Measurements from ENCODE around the gene SIRT2. TPM values are rescaled to one million over a fixed set of nuclear protein-coding genes. Genes with fewer than 3 reads are reported as not detected.
A peak's percentile ranks its signal among the peaks of the same experiment; 100 is the strongest.

SIRT2 gene
- total and polyA plus RNA-seq, 2 donors (not counting 1 experiment from before 2014, with no cell fraction given), result 42.4 to 65.9 TPM

DNA sequence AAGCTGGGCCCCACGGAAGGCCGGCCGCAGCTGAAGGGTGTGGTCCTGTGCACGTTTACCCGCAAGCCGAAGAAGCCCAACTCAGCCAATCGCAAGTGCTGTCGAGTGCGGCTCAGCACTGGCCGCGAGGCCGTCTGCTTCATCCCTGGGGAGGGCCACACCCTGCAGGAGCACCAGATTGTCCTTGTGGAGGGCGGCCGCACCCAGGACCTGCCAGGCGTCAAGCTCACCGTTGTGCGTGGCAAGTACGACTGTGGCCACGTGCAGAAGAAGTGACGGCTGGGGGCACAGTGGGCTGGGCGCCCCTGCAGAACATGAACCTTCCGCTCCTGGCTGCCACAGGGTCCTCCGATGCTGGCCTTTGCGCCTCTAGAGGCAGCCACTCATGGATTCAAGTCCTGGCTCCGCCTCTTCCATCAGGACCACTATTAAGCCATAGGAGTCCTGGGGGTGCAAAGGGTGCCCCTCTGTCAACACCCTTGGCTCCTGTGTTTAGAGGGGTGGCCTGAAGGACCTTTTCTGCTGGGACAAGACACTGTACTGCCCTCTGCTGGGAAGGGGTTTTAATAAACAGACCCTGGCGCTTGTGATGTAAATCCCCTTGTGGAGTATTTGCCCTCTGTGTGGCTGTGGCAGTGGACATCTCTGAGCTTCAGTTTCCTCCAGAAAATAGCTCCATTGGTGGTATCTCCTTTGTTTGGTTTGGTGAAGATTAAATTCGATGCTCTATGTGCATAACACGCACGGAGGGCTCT lies 33.2 kb upstream of the SIRT2 start:
- ATAC-seq (ENCODE audit: low read depth) (no peak), DNase-seq (peak; percentile 66)
- H3K4me1 Mint-ChIP-seq, result peaks cover 26% of the 10 kb centered on the region
- H3K27ac Mint-ChIP-seq, result peak overlapping the region; percentile 71
- Histone ChIP-seq H3K36me3 (replicated peaks in 1 of 2; ENCODE audit: control extremely low read depth in 1 of 2, control insufficient read depth in 1 of 2, extremely low read depth in 1 of 2, insufficient read depth in 2 of 2, low read length in 1 of 2) (peaks cover 0 to 18% of the 10 kb centered on the region in 2 experiments), H2AFZ (ENCODE audit: insufficient read depth, low read depth, low read length, poor library complexity, severe bottlenecking) (no peak overlapping the region), H3K9ac (ENCODE audit: low read length) (no peak overlapping the region), H4K20me1 (ENCODE audit: control insufficient read depth, insufficient read depth, low read length, poor library complexity, severe bottlenecking) (peaks cover 5% of the 10 kb centered on the region), H3K79me2 (ENCODE audit: control insufficient read depth, insufficient read depth, low read length) (peaks cover 26% of the 10 kb centered on the region), H3K27me3 (replicated peaks in 1 of 4; ENCODE audit: control extremely low read depth in 1 of 4, control insufficient read depth in 3 of 4, insufficient read depth in 4 of 4, low read length in 3 of 4) (no peaks in the 10 kb centered on the region), H3K9me3 (ENCODE audit: control extremely low read depth in 1 of 3, control insufficient read depth in 2 of 3, insufficient read depth in 1 of 3, low read length in 2 of 3) (peaks cover 0 to 11% (median 0%) of the 10 kb centered on the region in 3 donors), H3K4me2 (replicated peaks; ENCODE audit: low read depth, low read length, poor library complexity, severe bottlenecking) (no peak overlapping the region), H3K4me1 (ENCODE audit: control insufficient read depth in 2 of 2, insufficient read depth in 2 of 2, low read length in 2 of 2) (peaks cover 19 to 28% of the 10 kb centered on the region in 2 donors), H3K27ac (ENCODE audit: low read length in 2 of 2) (no peak overlapping the region), H3K4me3 (ENCODE audit: control extremely low read depth in 1 of 5, extremely low read depth in 1 of 5, insufficient read depth in 1 of 5, low read depth in 2 of 5, low read length in 4 of 5) (no peak overlapping the region)
- ChIA-PET CTCF (interaction anchor here (0.6 to 5.6 kb wide), 17 partner anchors 13 to 688 kb away, joined by 3 to 55 read pairs (median 4); partner anchors contain the start of genes FAM98C, MAP4K1 and PSMD8), POLR2A (interaction anchor here (0.7 kb wide), 1 partner anchor 506 kb away, joined by 3 read pairs; no protein-coding TSS in a partner anchor)
- H3K27me3 Mint-ChIP-seq, result no peaks in the 10 kb centered on the region
- H3K9me3 Mint-ChIP-seq (ENCODE audit: insufficient read depth), result peaks cover 9% of the 10 kb centered on the region
- WGBS (ENCODE audit: insufficient coverage), result 92% methylated on average over 28 of the region's 29 CpGs
- peak overlapping the region; percentile 37 for H3K4me3 Mint-ChIP-seq
- TF ChIP-seq, protein P1, sequence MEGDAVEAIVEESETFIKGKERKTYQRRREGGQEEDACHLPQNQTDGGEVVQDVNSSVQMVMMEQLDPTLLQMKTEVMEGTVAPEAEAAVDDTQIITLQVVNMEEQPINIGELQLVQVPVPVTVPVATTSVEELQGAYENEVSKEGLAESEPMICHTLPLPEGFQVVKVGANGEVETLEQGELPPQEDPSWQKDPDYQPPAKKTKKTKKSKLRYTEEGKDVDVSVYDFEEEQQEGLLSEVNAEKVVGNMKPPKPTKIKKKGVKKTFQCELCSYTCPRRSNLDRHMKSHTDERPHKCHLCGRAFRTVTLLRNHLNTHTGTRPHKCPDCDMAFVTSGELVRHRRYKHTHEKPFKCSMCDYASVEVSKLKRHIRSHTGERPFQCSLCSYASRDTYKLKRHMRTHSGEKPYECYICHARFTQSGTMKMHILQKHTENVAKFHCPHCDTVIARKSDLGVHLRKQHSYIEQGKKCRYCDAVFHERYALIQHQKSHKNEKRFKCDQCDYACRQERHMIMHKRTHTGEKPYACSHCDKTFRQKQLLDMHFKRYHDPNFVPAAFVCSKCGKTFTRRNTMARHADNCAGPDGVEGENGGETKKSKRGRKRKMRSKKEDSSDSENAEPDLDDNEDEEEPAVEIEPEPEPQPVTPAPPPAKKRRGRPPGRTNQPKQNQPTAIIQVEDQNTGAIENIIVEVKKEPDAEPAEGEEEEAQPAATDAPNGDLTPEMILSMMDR (IDR thresholded peaks at IDR 0.05), result peak; percentile 47
- no peak for TF ChIP-seq EZH2 (IDR thresholded peaks at IDR 0.05; ENCODE audit: borderline replicate concordance, insufficient read depth, low read depth, low read length, poor library complexity, severe bottlenecking)
- intact Hi-C loops (cut with micrococcal nuclease), result no loop called here

DNA sequence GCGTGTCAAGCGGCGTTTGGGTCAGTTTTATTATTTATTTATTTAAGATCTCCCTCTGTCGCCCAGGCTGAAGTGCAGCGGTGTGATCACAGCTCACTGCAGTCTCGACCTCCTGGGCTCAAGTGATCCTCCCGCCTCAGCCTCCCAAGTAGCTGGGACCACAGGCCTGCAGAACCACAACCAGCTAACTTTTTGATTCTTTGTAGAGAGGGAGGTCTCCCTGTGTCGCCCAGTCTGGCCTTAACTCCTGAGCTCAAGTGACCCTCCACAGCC lies 32.0 kb upstream of the SIRT2 start:
- DNase-seq (no peak), ATAC-seq (ENCODE audit: low read depth) (no peak)
- CTCF ChIA-PET, result interaction anchor here (0.7 to 5.6 kb wide), 15 partner anchors 31 to 2000 kb away, joined by 3 to 55 read pairs (median 15); partner anchors contain the start of genes ACTN4, CATSPERG, FAM98C and MAP4K1
- peaks cover 9% of the 10 kb centered on the region for H3K9me3 Mint-ChIP-seq (ENCODE audit: insufficient read depth)
- Histone ChIP-seq H3K4me3 (ENCODE audit: control extremely low read depth in 1 of 5, extremely low read depth in 1 of 5, insufficient read depth in 1 of 5, low read depth in 2 of 5, low read length in 4 of 5) (peak overlapping the region; percentile 79 to 93 (median 91)), H3K9ac (ENCODE audit: low read length) (peak overlapping the region; percentile 93), H2AFZ (ENCODE audit: insufficient read depth, low read depth, low read length, poor library complexity, severe bottlenecking) (peak overlapping the region; percentile 81), H3K27me3 (replicated peaks in 1 of 4; ENCODE audit: control extremely low read depth in 1 of 4, control insufficient read depth in 3 of 4, insufficient read depth in 4 of 4, low read length in 3 of 4) (no peaks in the 10 kb centered on the region), H3K27ac (ENCODE audit: low read length in 2 of 2) (peak overlapping the region; percentile 84 to 91), H3K4me1 (ENCODE audit: control insufficient read depth in 2 of 2, insufficient read depth in 2 of 2, low read length in 2 of 2) (peaks cover 19 to 28% of the 10 kb centered on the region in 2 donors), H3K4me2 (replicated peaks; ENCODE audit: low read depth, low read length, poor library complexity, severe bottlenecking) (peak overlapping the region; percentile 97), H3K9me3 (ENCODE audit: control extremely low read depth in 1 of 3, control insufficient read depth in 2 of 3, insufficient read depth in 1 of 3, low read length in 2 of 3) (peaks cover 0 to 11% (median 0%) of the 10 kb centered on the region in 3 donors), H3K79me2 (ENCODE audit: control insufficient read depth, insufficient read depth, low read length) (peaks cover 26% of the 10 kb centered on the region), H3K36me3 (replicated peaks in 1 of 2; ENCODE audit: control extremely low read depth in 1 of 2, control insufficient read depth in 1 of 2, extremely low read depth in 1 of 2, insufficient read depth in 2 of 2, low read length in 1 of 2) (peaks cover 0 to 18% of the 10 kb centered on the region in 2 experiments), H4K20me1 (ENCODE audit: control insufficient read depth, insufficient read depth, low read length, poor library complexity, severe bottlenecking) (peaks cover 5% of the 10 kb centered on the region)
- WGBS (ENCODE audit: insufficient coverage), result 100% methylated on average over 2 of the region's 8 CpGs
- peak overlapping the region; percentile 99 for H3K4me3 Mint-ChIP-seq
- H3K27me3 Mint-ChIP-seq, result no peaks in the 10 kb centered on the region
- H3K27ac Mint-ChIP-seq, result peak overlapping the region; percentile 99
- intact Hi-C loops (cut with micrococcal nuclease), result loop anchor here (2.0 kb wide), 2 partner anchors 163 to 417 kb away; no protein-coding TSS in a partner anchor
- TF ChIP-seq, protein P1 (IDR thresholded peaks at IDR 0.05), result no peak
- POLR2A ChIA-PET, result interaction anchor here (2.4 kb wide), 1 partner anchor 162 kb away, joined by 17 read pairs; no protein-coding TSS in a partner anchor
- H3K4me1 Mint-ChIP-seq, result peaks cover 26% of the 10 kb centered on the region
